ENCODE measurements around the gene FCRL4.
"Not testable (repeated sequence)": the region's sequence is repeated elsewhere in the genome, so short reads cannot be mapped to it uniquely, and the experiment has no call there.

The FCRL4 gene

GRCh38 chr1:157558119-157558518, 39.8 kb downstream of the FCRL4 start:
- DNase-seq (ENCODE audit: insufficient read length, low spot score) (no peak), FAIRE-seq (no peak)
- TF ChIP-seq CTCF (IDR thresholded peaks at IDR 0.05; ENCODE audit: insufficient read depth, missing control alignments), result no peak

DNA sequence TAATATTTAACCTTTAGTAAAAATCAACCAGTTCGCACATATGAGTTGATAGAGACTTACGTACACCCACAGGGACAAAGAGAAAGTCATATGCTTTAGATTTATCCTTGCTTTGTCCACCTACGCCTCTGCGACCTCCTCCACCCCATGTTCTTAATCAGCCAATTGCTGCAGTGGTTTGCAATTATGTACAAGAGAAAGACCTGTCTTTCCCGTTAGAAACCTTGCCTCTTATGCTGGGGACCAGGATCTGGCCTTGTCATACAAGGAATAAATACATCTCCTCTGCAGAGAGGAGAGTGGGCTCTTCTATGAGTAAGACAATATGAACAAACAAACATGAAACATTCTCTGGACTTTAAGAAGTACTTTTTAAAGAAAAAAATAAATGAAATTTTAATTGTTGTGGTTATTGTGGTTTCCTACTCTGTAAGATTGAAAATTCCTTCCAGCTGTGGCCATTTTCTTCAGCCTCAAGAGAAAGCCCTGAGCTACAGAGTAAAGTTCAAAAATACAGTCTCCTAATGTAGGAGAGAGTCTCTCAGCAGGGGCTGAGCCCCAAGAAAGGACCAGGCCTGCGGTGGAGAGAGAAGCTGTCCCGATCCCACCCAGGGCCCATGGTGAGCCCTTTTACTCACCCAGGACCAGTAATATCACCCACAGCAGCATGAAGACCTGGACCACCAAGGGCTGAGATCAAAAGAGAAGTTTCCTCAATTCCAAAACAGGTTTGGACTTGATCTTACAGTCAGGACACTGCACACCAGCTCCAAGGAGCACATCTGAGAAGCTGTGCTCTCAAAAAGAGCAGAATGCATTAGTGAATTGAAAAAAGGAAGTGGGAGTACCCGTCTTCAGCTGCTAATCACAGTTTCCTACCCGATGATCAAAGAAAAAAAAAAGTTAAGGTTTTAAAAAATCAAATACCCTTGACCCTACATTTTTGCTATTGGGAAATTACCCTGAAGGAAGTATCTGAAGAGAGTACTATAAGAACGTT, 45.9 kb downstream of the FCRL4 start, which contains the start of gene FCRL5:
Gene FCRL5 (minus strand): TSS at position 822 of the 1,000 bp plus-strand sequence. CDS start 153 bp downstream, at position 669.
- no peak for DNase-seq (ENCODE audit: insufficient read length, low spot score)
- no peak for FAIRE-seq
- TF ChIP-seq CTCF (IDR thresholded peaks at IDR 0.05; ENCODE audit: insufficient read depth, missing control alignments), result no peak

DNA sequence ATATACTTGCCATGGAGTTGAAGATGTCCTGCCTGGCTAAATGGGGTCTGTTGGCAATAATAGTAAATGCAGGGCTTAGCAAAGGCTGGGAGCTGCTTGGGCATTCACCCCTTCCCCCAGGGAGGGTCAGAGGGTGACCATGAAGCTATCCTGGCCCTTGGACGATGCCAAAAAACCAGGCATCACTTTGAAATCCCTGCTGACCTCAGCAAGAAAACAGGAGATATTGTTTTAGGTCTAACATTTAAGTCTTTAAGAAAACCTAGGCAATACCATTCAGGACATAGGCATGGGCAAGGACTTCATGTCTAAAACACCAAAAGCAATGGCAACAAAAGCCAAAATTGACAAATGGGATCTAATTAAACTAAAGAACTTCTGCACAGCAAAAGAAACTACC, 49.8 kb downstream of the FCRL4 start:
- FAIRE-seq, result not testable (repeated sequence)

GRCh38 chr1:157542676-157543075, 55.2 kb downstream of the FCRL4 start:
- DNase-seq (ENCODE audit: insufficient read length, low spot score) (no peak), FAIRE-seq (no peak)
- no peak for TF ChIP-seq CTCF (IDR thresholded peaks at IDR 0.05; ENCODE audit: insufficient read depth, missing control alignments)

More for the DNA sequence above, 49.8 kb downstream of the FCRL4 start:
- not testable (repeated sequence) for DNase-seq (ENCODE audit: insufficient read length, low spot score)

- no peak for TF ChIP-seq CTCF (IDR thresholded peaks at IDR 0.05; ENCODE audit: insufficient read depth, missing control alignments)
- FAIRE-seq (no peak), DNase-seq (ENCODE audit: insufficient read length, low spot score) (no peak)
Measured at GRCh38 chr1:157540852-157541251, 57.0 kb downstream of the FCRL4 start.

GRCh38 chr1:157540160-157540748, 57.6 kb downstream of the FCRL4 start:
- TF ChIP-seq CTCF (IDR thresholded peaks at IDR 0.05; ENCODE audit: insufficient read depth, missing control alignments), result no peak
- DNase-seq (ENCODE audit: insufficient read length, low spot score) (no peak), FAIRE-seq (no peak)

GRCh38 chr1:157539568-157539967, 58.3 kb downstream of the FCRL4 start:
- DNase-seq (ENCODE audit: insufficient read length, low spot score) (no peak), FAIRE-seq (no peak)
- TF ChIP-seq CTCF (IDR thresholded peaks at IDR 0.05; ENCODE audit: insufficient read depth, missing control alignments), result no peak
